Esophagus muscularis mucosa (tissue), 4 donors: ENCODE results near the gene PTOV1. TPM values are rescaled to one million over a fixed set of nuclear protein-coding genes. Genes with fewer than 3 reads are reported as not detected.

Experiments
- DNase-seq: peaks from one replicate; pipeline ENCODE4 v3.0.0-alpha.2; 2017; ENCODE audit errors: extremely low spot score
- H3K27ac ChIP-seq, 4 donors: fragments of 200-600 bp; sonication (generic); replicated peaks in 1 of 4; 1 replicate in 3 of 4; 2 replicates in 1 of 4; pipeline ENCODE4 v1.5.1; 2016 to 2019; ENCODE audit warnings: mild to moderate bottlenecking in 1 of 4
- H3K27me3 ChIP-seq, 4 donors: fragments of 200-600 bp; sonication (generic); one replicate each; pipeline versions ENCODE4 v1.5.1 to v1.6.0; 2016 to 2019
- H3K36me3 ChIP-seq, 4 donors: fragments of 200-600 bp; sonication (generic); one replicate each; pipeline ENCODE4 v1.5.1; 2016 to 2019
- H3K4me1 ChIP-seq, 4 donors: fragments of 200-600 bp; sonication (generic); one replicate each; pipeline ENCODE4 v1.5.1; 2016 to 2019
- H3K4me3 ChIP-seq, 4 donors: fragments of 200-600 bp; sonication (generic); 1 replicate in 2 of 4; 2 replicates in 2 of 4; pipeline ENCODE4 v1.5.1; 2016 to 2019; ENCODE audit warnings: mild to moderate bottlenecking in 4 of 4, moderate library complexity in 1 of 4
- H3K9me3 ChIP-seq, 4 donors: fragments of 200-600 bp; sonication (generic); 1 replicate in 3 of 4; 2 replicates in 1 of 4; pipeline ENCODE4 v1.5.1; 2016 to 2019
- EP300 ChIP-seq: sonication (generic); formaldehyde crosslinking; IDR thresholded peaks from one replicate; pipeline ENCODE4 v1.6.1; 2017; ENCODE audit warnings: antibody characterized with exemption
- POLR2A ChIP-seq: fragments of 450-650 bp; IDR thresholded peaks from one replicate; pipeline ENCODE4 v1.6.1; 2017; ENCODE audit warnings: antibody characterized with exemption, moderate library complexity, mild to moderate bottlenecking, low read depth
- POLR2AphosphoS5 ChIP-seq, 2 donors: sonication (generic); formaldehyde crosslinking; IDR thresholded peaks; one replicate each; pipeline ENCODE4 v1.6.1; 2017; ENCODE audit warnings: antibody characterized with exemption in 2 of 2
- WGBS: methylation state at CpG from one replicate; pipeline ENCODE4 v1.1.5; 2018; 5-methylcytosine and 5-hydroxymethylcytosine counted together
- intact Hi-C: fragments of 100-400 bp; cut with DNase I; formaldehyde crosslinking; loops from one replicate; pipeline ENCODE4 v1.15.1; 2023
- total RNA-seq, 4 donors: library from RNA; depleted of rRNA; stranded (reverse); fragments of >200 nt; gene quantifications; one replicate each; pipeline versions ENCODE4 v1.1.0 to v1.2.1, GENCODE V29; 2016
- TF ChIP-seq, protein P1 (sequence below), 3 experiments: fragments of 200-600 bp in 2 of 3; fragments of 450-650 bp in 1 of 3; sonication (generic) in 2 of 3; IDR thresholded peaks; one replicate each; pipeline ENCODE4 v1.5.1; 2017 to 2019; ENCODE audit warnings: antibody characterized with exemption in 3 of 3, mild to moderate bottlenecking in 2 of 3, moderate library complexity in 1 of 3

The PTOV1 gene
- total RNA-seq, 4 donors from 2014 or later: 60.5 to 102 (median 84.4) TPM

DNA sequence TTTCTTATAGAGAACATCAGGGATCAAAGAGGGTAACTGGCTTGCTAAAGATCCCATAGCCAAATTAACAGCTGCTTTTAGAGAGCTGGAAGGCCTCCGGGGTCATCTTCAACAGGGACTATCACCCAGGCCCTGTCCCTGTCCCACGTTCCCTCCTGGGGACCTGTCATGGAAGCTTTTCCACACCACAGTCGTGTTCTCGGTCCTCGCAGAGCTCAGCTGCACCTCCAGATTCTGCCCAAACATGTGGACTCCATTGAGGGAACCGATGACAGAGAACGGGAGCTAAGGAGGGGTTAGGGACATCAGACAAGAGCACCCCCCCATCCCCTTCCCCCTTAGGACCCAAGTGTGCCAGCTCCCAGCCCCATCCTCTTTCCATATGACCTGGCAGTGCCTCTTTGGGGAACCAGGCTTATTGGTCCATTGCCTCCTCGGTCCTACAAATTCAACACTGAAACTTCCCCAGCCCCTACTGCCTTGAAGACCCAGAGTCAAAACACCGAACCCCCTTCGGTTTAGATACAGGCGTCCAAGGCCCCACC is 38.4 kb upstream of the PTOV1 start:
- H3K36me3 ChIP-seq: peaks cover 0 to 5% (median 3%) of the 10 kb centered on the region in 4 donors
- peak overlapping the region; percentile 84 to 92 (median 86) for H3K27ac ChIP-seq
- TF ChIP-seq, protein P1, sequence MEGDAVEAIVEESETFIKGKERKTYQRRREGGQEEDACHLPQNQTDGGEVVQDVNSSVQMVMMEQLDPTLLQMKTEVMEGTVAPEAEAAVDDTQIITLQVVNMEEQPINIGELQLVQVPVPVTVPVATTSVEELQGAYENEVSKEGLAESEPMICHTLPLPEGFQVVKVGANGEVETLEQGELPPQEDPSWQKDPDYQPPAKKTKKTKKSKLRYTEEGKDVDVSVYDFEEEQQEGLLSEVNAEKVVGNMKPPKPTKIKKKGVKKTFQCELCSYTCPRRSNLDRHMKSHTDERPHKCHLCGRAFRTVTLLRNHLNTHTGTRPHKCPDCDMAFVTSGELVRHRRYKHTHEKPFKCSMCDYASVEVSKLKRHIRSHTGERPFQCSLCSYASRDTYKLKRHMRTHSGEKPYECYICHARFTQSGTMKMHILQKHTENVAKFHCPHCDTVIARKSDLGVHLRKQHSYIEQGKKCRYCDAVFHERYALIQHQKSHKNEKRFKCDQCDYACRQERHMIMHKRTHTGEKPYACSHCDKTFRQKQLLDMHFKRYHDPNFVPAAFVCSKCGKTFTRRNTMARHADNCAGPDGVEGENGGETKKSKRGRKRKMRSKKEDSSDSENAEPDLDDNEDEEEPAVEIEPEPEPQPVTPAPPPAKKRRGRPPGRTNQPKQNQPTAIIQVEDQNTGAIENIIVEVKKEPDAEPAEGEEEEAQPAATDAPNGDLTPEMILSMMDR (IDR thresholded peaks at IDR 0.05): no peak
- no peak for TF ChIP-seq POLR2AphosphoS5 (IDR thresholded peaks at IDR 0.05)
- no peak for TF ChIP-seq EP300
- no peak for TF ChIP-seq POLR2A
- no peaks in the 10 kb centered on the region for H3K9me3 ChIP-seq
- intact Hi-C loops: loop anchor here (5.0 kb wide), 1 partner anchor 65 kb away; the partner anchor contains the start of genes AKT1S1 and TBC1D17
- peaks cover 36 to 58% (median 49%) of the 10 kb centered on the region in 4 donors for H3K4me1 ChIP-seq
- DNase-seq: no peak
- WGBS: 55% methylated on average over 8 of the region's 11 CpGs
- peak overlapping the region; percentile 66 to 70 (median 67) for H3K4me3 ChIP-seq
- H3K27me3 ChIP-seq: no peaks in the 10 kb centered on the region

DNA sequence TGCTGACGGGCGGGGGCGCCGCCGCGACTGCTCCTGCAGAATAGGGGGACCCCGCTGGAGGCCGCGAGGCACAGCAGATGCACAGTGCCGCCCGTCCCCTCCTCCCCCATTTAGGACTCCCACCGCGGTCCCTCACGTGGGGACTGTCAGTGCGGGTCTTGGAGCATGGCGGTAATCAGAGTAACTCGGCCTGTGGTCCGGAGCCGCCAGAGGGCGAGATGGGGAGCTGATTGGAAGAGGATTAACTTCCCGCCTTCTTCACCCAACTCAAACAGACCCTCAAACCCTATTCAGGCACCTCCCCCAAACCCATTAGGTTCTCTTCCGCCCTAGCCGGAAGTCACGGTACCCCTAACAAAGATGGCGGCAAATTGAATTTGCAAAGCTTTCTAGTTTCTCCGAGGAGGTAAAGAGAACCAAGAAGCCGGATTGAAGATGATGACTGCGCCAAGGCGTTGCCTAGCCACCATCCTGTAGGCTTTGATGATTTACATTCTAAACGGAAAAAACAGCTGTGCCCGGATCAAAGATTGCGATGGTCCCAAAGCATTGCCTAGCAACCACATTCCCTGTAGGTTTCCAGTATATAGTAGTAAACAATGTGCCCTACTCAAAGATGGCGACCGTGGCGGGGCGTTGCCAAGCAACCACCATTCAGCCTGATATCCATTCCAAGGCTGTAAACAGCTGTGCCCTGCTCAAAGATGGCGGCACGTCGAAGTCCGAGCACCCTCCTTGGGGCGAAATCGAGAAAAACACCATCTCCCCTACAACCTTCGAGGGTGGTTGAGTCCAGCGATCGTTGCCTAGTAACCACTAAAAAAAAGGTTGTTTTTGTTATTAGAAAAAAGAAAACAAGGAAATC is 37.7 kb upstream of the PTOV1 start, which contains the start of gene FUZ:
FUZ (minus strand) TSS at position 296 of the 865 bp plus-strand sequence; CDS start at position 110, 186 bp downstream.
- peak; percentile 99 for DNase-seq
- intact Hi-C loops: loop anchor here (5.0 kb wide), 1 partner anchor 64 kb away; the partner anchor contains the start of genes AKT1S1 and TBC1D17
- no peaks in the 10 kb centered on the region for H3K36me3 ChIP-seq
- H3K27me3 ChIP-seq: no peaks in the 10 kb centered on the region
- H3K27ac ChIP-seq: peak within 1 kb of the TSS; percentile 84 to 92 (median 86)
- TF ChIP-seq, protein P1 (IDR thresholded peaks at IDR 0.05): peak; percentile 22 to 42 (median 31)
- peak; percentile 74 to 84 for TF ChIP-seq POLR2AphosphoS5 (IDR thresholded peaks at IDR 0.05)
- no peak for TF ChIP-seq EP300
- under 1% methylated on average over 24 of the region's 45 CpGs for WGBS
- H3K4me3 ChIP-seq: peak within 1 kb of the TSS; percentile 66 to 70 (median 67)
- peaks cover 35 to 51% (median 47%) of the 10 kb centered on the region in 4 donors for H3K4me1 ChIP-seq
- H3K9me3 ChIP-seq: no peaks in the 10 kb centered on the region

DNA sequence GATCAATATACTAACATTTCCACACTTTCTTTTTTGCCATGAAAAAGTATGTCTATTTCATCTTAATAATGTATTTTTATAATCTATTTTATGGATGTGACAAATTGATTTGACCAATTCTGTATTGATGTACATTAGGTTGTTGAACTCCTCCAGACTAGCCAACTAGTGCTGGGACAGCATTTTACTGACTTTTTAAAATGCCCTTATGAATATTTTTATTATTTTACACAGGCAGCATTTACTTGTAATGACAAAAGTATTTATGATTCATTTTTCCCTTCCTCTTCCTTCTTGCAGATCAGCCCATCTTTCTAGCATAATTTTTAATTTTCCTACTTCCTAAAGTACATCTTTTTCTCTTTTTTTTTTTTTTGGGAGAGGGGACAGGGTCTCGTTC is 36.9 kb upstream of the PTOV1 start:
- intact Hi-C loops: loop anchor here (5.0 kb wide), 1 partner anchor 63 kb away; the partner anchor contains the start of genes AKT1S1 and TBC1D17
- TF ChIP-seq, protein P1 (IDR thresholded peaks at IDR 0.05): no peak
- TF ChIP-seq POLR2AphosphoS5 (IDR thresholded peaks at IDR 0.05) (no peak), POLR2A (no peak), EP300 (no peak)
- Histone ChIP-seq H3K9me3 (no peaks in the 10 kb centered on the region), H3K4me3 (peak overlapping the region; percentile 66 to 70 (median 67)), H3K27me3 (no peaks in the 10 kb centered on the region), H3K4me1 (peaks cover 34 to 52% (median 46%) of the 10 kb centered on the region in 4 donors), H3K27ac (peak overlapping the region; percentile 84 to 92 (median 86)), H3K36me3 (no peaks in the 10 kb centered on the region)
- WGBS: 67% methylated on average over 1 of the region's 1 CpG
- no peak for DNase-seq

DNA sequence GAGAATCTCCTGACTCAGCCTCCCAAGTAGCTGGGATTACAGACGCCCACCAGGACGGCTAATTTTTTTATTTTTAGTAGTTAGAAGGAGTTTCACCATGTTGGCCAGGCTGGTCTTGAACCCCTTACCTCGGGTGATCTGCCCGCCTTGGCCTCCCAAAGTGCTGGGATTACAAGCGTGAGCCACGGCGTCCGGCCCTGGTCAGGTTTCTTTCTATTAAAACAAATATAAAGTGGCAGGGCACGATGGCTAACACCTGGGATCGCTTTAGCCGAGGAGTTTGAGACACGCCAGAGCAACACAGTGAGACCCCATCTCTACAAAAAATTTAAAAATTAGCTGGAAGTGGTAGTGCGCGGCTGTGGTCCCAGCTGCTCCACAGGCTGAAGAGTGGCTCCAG is 34.4 kb upstream of the PTOV1 start:
- DNase-seq: no peak
- WGBS: 55% methylated on average over 14 of the region's 14 CpGs
- Histone ChIP-seq H3K36me3 (peaks cover 0 to 15% (median 3%) of the 10 kb centered on the region in 4 donors), H3K9me3 (no peaks in the 10 kb centered on the region), H3K27me3 (no peaks in the 10 kb centered on the region), H3K4me3 (peak overlapping the region in 3 of 4 donors; percentile 75 to 93 (median 83)), H3K27ac (peak overlapping the region; percentile 94 to 97 (median 96)), H3K4me1 (peaks cover 43 to 50% (median 45%) of the 10 kb centered on the region in 4 donors)
- TF ChIP-seq, protein P1 (IDR thresholded peaks at IDR 0.05): no peak
- TF ChIP-seq EP300: no peak
- no peak for TF ChIP-seq POLR2A
- no peak for TF ChIP-seq POLR2AphosphoS5 (IDR thresholded peaks at IDR 0.05)
- intact Hi-C loops: loop anchor here (5.0 kb wide), 1 partner anchor 36 kb away; the partner anchor contains the start of gene PTOV1
